Astrocyte of the spinal cord (primary cell): ENCODE measurements around the gene ABO.
"Not testable (repeated sequence)": the region's sequence is repeated elsewhere in the genome, so short reads cannot be mapped to it uniquely, and the experiment has no call there.

Experiments
- DNase-seq: peaks from one replicate; pipeline ENCODE4 v3.0.0; 2011; ENCODE audit warnings: low read depth, low spot score
- H3K4me3 ChIP-seq: 2 replicates; pipeline ENCODE4 v1.5.1; 2011; ENCODE audit warnings: low read depth, mild to moderate bottlenecking, low read length, moderate library complexity
- CTCF ChIP-seq: IDR thresholded peaks from 2 replicates; pipeline ENCODE4 v1.5.1; 2012; ENCODE audit warnings: low read depth, mild to moderate bottlenecking, low read length, inconsistent platforms
- in situ Hi-C: cut with HindIII; loops from 2 replicates; pipeline ENCODE4 v1.10.0; 2017; ENCODE audit warnings: low sequenced_read_pairs

ABO gene

DNA sequence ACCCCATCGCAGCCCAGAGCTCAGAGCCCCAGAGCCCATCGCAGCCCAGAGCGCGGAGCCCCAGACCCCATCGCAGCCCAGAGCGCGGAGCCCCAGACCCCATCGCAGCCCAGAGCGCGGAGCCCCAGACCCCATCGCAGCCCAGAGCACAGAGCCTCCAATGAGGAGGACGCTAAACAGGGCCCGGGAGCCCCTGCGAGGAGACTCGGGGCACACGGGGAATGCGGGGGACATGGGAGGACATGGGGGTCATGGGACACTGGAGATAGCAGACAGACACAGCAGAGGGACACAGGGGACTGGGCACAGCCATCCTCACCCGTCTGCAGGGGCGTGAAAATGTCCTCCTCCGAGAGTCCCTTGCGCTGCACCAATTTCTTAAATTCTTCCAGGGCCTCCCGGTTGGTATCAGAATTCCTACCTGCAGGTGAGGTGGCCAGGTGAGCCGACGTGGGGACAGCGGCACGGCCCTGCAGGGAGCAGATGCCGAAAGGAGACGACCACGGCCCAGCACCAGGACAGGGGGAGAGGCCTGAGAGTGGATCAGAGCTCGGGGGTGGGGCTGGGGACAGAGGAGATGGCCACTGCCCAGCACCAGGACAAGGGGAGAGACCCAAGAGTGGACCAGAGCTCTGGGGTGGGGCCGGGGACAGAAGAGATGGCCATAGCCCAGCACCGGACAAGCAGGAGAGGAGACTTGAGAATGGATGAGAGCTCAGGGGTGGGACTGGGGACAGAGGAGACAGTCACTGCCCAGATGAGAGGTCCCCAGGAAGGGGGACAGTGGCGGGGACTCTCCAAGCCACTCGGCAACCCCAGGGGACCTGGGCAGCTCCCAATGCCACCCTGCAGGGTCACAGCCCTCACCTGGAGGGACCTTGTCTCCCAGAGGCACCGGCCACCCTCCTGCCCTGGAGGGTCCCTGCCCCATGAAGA, 68.7 kb downstream of the ABO start:
- no peak for TF ChIP-seq CTCF
- in situ Hi-C loops: no loop called here
- no peak for DNase-seq
- H3K4me3 ChIP-seq: no peak overlapping the region

GRCh38 chr9:133205481-133205887, 69.5 kb downstream of the ABO start:
- in situ Hi-C loops, DNase-seq, H3K4me3 ChIP-seq: not testable (repeated sequence)
